Body of pancreas (tissue), 4 donors: ENCODE measurements around the gene BEGAIN. TPM values are rescaled to one million over a fixed set of nuclear protein-coding genes. Genes with fewer than 3 reads are reported as not detected.

Experiments used
- ATAC-seq: fragments of 150-250 bp; one replicate; pipeline ENCODE4 v1.9.1; 2016
- DNase-seq, 4 donors: peaks; one replicate each; pipeline ENCODE4 v3.0.0-alpha.2; 2019
- H3K27ac ChIP-seq, 4 donors: fragments of 200-600 bp; sonication (generic); 1 replicate in 3 of 4; 2 replicates in 1 of 4; pipeline versions ENCODE4 v1.5.1 to v1.6.1; 2016 to 2019; ENCODE audit warnings: mild to moderate bottlenecking in 1 of 4, mixed read lengths in 1 of 4, moderate library complexity in 1 of 4
- H3K27me3 ChIP-seq, 2 donors: fragments of 200-600 bp; sonication (generic); one replicate each; pipeline ENCODE4 v1.6.0; 2016; ENCODE audit warnings: mild to moderate bottlenecking in 1 of 2
- H3K36me3 ChIP-seq, 2 donors: fragments of 200-600 bp; sonication (generic); replicated peaks in 1 of 2; 2 replicates each; pipeline ENCODE4 v1.5.1; 2016; ENCODE audit warnings: low read depth in 2 of 2; ENCODE audit not compliant: insufficient read depth in 1 of 2
- H3K4me1 ChIP-seq: fragments of 200-600 bp; sonication (generic); one replicate; pipeline ENCODE4 v1.6.0; 2016
- H3K4me3 ChIP-seq, 2 donors: fragments of 200-600 bp; sonication (generic); 1 replicate in 1 of 2; 2 replicates in 1 of 2; pipeline ENCODE4 v1.5.1; 2016 to 2019
- H3K9me3 ChIP-seq, 3 donors: fragments of 200-600 bp; sonication (generic); 1 replicate in 2 of 3; 2 replicates in 1 of 3; pipeline ENCODE4 v1.5.1; 2016
- CTCF ChIP-seq, 7 experiments: fragments of 450-650 bp in 4 of 7; fragments of 200-600 bp in 3 of 7; sonication (generic) in 3 of 7; IDR thresholded peaks; one replicate each; pipeline ENCODE4 v1.5.1; 2016 to 2019; ENCODE audit warnings: antibody characterized with exemption in 7 of 7
- POLR2A ChIP-seq, 3 donors: fragments of 450-650 bp; IDR thresholded peaks; one replicate each; pipeline ENCODE4 v1.6.1; 2016; ENCODE audit warnings: antibody characterized with exemption in 3 of 3, mild to moderate bottlenecking in 2 of 3
- WGBS, 2 donors: methylation state at CpG; one replicate each; pipeline ENCODE4 v1.1.5; 2017; 5-methylcytosine and 5-hydroxymethylcytosine counted together
- intact Hi-C: fragments of 100-400 bp; cut with DNase I; formaldehyde crosslinking; loops from one replicate; pipeline ENCODE4 v1.15.1; 2023
- total RNA-seq, 2 donors: library from RNA; depleted of rRNA; stranded (reverse); fragments of >200 nt; gene quantifications; one replicate each; pipeline ENCODE4 v1.1.0, GENCODE V29; 2016

BEGAIN gene
- total RNA-seq, 2 donors from 2014 or later = 23.9 to 28.7 TPM

- TF ChIP-seq POLR2A (IDR thresholded peaks at IDR 0.05) (no peak), CTCF (IDR thresholded peaks at IDR 0.05) (no peak)
- 75 to 91% methylated on average over 6 to 10 of the region's 10 CpGs for WGBS, 2 donors
- intact Hi-C loops = no loop called here
- Histone ChIP-seq H3K27ac (no peak overlapping the region), H3K36me3 (no peaks in the 10 kb centered on the region), H3K9me3 (no peaks in the 10 kb centered on the region), H3K27me3 (no peaks in the 10 kb centered on the region), H3K4me3 (no peak overlapping the region), H3K4me1 (peaks cover 27% of the 10 kb centered on the region)
- peak in 1 of 4 donors; percentile 9 for DNase-seq
- no peak for ATAC-seq
These were observed 32.4 kb upstream of the BEGAIN start for GRCh38 chr14:100619396-100620254.

- peaks cover 27% of the 10 kb centered on the region for H3K4me1 ChIP-seq
- 19 to 26% methylated on average over 9 to 10 of the region's 10 CpGs for WGBS, 2 donors
- peak; percentile 25 for ATAC-seq
- no peak for TF ChIP-seq POLR2A (IDR thresholded peaks at IDR 0.05)
- no peak for TF ChIP-seq CTCF (IDR thresholded peaks at IDR 0.05)
- DNase-seq = peak in 1 of 4 donors; percentile 12
- H3K27me3 ChIP-seq = no peaks in the 10 kb centered on the region
- intact Hi-C loops = no loop called here
- no peak overlapping the region for H3K27ac ChIP-seq
- H3K9me3 ChIP-seq = no peaks in the 10 kb centered on the region
- no peaks in the 10 kb centered on the region for H3K36me3 ChIP-seq
- no peak overlapping the region for H3K4me3 ChIP-seq
These were observed 31.6 kb upstream of the BEGAIN start for GRCh38 chr14:100618763-100619320.

DNA sequence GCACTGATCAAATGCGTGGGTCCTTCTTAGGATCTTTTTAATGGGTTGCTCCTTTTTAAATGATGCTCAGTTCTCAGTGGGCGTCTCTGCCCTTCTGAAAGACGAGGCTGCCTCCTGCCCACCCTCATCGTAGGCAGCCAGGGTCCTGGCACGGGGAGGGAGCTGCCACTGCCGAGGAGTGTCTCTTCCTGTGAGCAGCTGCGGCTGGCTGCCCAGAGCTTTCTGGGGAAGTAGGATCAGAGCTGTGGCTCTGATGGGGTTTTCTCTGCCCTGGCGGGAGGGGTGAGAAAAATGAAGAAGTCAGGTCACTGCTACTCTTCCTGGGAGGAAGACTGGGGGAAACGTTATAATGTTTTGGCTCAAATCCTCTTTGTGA, 31.1 kb upstream of the BEGAIN start:
- ATAC-seq = no peak
- no peak for TF ChIP-seq CTCF (IDR thresholded peaks at IDR 0.05)
- no peak for TF ChIP-seq POLR2A (IDR thresholded peaks at IDR 0.05)
- no peaks in the 10 kb centered on the region for H3K36me3 ChIP-seq
- peaks cover 27% of the 10 kb centered on the region for H3K4me1 ChIP-seq
- H3K9me3 ChIP-seq = no peaks in the 10 kb centered on the region
- DNase-seq = peak in 1 of 4 donors; percentile 8
- H3K4me3 ChIP-seq = no peak overlapping the region
- no peaks in the 10 kb centered on the region for H3K27me3 ChIP-seq
- no peak overlapping the region for H3K27ac ChIP-seq
- intact Hi-C loops = no loop called here
- 56 to 77% methylated on average over 9 of the region's 9 CpGs for WGBS, 2 donors

- H3K9me3 ChIP-seq = no peaks in the 10 kb centered on the region
- no peak overlapping the region for H3K27ac ChIP-seq
- ATAC-seq (no peak), DNase-seq (peak in 1 of 4 donors; percentile 10)
- H3K4me3 ChIP-seq = no peak overlapping the region
- no peaks in the 10 kb centered on the region for H3K36me3 ChIP-seq
- peaks cover 27% of the 10 kb centered on the region for H3K4me1 ChIP-seq
- TF ChIP-seq CTCF (IDR thresholded peaks at IDR 0.05) = peak in 3 of 7 experiments; percentile 14 to 19 (median 15)
- TF ChIP-seq POLR2A (IDR thresholded peaks at IDR 0.05) = no peak
- WGBS, 2 donors = 53 to 66% methylated on average over 15 to 19 of the region's 20 CpGs
- intact Hi-C loops = no loop called here
- H3K27me3 ChIP-seq = no peaks in the 10 kb centered on the region
These were observed 30.4 kb upstream of the BEGAIN start for GRCh38 chr14:100617410-100618317.
